Measurements from ENCODE around the gene PHC2. TPM values are rescaled to one million over a fixed set of nuclear protein-coding genes. Genes with fewer than 3 reads are reported as not detected.
A peak's percentile ranks its signal among the peaks of the same experiment; 100 is the strongest.

PHC2 gene
- total RNA-seq, 1 donor from 2014 or later: 121 TPM

DNA sequence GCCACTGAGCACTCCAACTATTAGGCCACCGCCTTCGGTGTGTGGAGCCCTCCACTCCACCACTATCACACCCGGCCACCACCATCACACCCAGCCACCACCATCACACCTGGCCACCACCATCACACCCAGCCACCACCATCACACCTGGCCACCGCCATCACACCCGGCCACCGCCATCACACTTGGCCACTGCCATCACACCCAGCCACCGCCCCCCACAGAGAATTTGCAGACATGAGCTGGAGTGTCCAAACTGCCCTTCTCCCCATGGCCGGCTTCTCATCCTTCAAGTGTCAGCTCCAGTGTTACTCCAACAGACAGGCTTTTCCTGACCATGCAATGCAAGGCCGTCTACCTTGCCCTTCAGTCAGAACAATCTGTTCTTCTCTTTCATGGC lies 59.6 kb downstream of the PHC2 start:
- no peak for DNase-seq (ENCODE audit: low spot score)

DNA sequence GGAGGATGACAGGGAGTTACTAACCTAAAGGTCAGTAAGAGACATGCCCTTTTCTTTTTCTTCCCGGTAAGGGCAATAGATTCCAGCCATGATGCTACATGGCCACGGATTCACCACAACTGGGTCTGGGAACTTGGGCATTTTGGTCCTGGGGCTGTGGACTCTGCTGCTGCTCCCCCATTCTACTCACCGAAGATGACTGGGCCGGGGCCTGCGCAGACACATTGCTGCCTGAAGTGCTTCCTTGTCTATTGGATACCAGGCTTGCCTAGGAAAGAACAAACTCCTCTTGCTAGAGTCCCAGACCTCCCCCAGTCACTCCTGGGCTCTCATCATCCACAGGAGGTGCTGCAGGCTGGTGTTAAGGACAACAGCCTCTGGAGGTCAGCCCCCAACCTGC lies 60.1 kb downstream of the PHC2 start:
- no peak for DNase-seq (ENCODE audit: low spot score)

DNA sequence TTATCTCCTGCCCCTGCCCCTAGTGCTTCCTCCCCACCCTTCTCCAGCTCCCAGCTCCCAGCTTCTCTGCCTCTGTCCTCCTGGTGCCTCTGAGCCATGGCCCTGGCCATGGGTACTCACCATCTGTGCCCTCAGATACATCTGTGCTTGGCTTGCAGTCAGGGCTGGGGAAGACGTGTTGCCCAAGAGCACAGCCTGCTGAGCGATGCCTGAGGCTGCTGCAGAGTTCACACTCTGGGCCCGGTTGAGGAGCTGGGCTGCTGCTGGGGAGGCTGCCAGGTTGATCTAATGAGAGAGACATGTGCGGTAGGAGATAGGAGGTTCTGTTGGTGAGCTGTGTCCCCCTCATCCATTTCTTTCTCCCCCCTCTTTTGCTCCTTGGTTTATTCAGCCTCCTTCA lies 60.6 kb downstream of the PHC2 start:
- DNase-seq (ENCODE audit: low spot score): no peak

DNA sequence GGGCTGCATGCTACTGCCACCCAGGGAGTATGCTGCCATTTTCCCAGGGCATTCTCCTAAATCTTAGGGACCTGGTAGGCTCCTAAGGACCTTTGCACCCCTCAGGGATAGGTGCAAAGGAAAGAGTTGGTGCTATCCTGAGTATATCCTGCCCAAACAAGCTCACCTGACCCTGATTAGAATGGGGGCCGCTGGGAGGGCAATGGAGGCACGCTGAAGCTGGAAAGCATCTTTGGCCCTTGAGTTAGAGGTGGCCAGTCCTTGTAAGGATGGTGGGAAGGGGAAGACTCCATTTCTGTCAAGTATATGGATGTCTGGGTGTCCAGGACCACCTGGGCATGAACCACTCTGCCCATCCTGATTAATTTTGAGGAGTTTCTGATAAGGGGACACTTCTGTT lies 61.1 kb downstream of the PHC2 start:
- DNase-seq (ENCODE audit: low spot score): no peak

DNA sequence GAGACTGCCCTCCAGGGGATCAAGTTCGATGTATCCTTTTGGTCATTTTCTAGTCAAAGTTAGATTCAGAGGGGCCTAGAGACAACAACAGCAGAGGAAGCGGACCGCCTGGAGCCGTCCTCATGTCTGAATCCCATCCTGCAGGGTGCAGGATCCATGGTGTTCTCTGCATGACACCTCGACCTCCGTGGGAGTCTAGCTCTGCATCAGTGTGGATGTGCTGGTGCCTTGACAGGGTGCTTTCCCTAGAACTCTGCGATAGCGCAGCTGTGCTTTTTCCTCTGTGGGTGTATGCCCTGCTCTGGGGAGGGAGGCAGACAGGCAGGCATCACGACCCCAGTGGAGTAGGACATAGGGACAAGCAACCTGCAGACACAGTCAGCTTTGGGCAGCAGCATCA lies 61.8 kb downstream of the PHC2 start:
- DNase-seq (ENCODE audit: low spot score): no peak

DNA sequence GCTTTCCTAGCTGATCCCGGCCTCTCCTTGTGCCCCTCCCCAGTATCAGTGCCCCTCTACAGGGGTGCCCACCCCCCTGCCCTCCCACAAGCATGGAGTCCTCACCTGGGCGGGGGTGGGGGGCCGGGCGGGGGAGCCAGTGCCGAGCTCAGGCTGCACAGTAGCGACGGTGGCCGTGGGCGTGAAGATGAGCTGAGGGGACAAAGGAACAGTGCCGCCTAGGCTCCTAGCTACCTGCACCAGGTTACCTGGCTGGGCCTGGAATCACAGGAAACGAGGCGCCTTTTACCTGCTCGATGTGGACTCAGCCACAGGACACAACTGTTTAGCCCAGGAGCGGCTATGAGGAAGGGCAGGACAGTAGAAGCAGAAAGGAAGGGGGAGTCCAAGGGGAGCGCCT lies 62.5 kb downstream of the PHC2 start:
- no peak for DNase-seq (ENCODE audit: low spot score)

DNA sequence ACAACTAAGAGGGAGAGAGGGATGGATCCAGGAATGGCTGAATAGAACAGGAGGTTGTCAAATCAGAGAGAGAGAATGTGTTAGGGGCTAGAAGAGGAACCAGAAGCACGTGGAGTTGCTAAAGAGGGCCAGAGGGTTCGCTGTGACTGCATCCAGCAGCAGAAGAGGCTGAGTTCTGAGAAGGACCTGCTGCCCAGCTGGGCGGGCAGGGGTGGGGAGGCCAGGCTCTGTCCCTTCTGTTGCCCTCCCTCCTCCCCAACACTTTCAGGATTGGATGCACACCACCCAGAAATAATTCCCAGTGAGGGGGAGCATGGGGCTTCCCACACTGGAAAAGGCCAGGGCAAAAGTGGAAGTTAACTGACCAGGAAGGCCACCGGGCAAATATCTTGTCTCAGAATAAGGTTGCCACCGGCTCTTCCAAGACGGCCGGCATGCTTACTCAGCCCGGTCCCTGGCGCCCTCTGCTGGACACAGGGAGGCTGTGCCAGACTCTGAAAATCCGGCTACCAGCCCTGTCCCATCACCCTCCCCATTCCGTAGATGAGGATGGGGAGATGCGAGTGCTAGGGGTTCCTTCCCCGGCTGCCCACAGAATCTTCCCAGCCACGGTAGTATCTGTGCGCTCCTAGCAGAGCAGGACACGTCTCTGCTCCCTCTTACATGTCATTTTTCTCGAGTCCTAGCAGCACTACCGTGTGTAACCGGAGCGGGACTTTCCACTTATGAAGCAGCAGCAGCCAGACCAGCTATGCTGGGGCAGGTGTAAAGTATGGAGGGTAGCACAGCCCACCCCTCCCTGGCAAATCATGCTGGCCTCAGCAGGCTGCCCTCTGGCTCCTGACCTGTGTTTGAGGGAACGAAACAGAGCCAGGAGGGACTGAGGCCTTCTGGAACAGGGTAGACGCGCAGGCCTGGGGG lies 63.1 kb downstream of the PHC2 start:
- DNase-seq (ENCODE audit: low spot score): peak; percentile 86

DNA sequence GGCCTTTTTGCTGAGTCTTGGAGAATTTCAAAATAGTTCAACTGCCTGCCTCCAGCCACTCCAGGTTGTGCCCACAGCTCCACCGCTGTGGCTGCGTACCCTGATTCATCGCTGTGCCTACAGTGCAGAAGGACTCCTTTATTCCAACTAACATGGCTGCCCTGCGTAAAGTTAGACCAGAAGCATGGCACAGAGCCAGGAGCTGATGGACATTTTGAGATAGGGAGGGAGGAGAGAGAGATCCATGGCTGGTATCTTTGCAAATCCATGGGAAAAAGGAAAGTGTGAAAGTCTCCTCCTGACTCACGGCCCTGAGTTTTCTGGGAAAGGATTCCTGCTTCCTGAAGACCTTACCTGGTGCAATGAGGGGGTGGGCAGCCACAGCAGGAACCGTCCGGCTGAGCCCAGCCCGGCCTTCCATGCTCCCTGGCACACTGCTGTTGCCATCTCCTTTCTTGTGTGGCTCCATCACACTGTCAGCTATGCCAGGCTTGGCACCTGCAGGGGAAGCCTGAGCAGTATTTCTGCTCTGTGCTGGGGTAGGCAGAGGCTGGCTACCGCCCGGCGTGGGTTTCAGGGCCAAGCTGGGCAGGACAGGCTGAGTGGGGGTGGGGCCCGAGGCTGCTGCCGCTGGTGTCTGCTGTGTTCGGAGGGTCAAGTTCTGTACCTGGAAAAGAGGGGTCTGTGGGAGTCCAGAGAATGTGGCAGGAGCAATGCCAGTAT lies 64.0 kb downstream of the PHC2 start:
- no peak for DNase-seq (ENCODE audit: low spot score)

DNA sequence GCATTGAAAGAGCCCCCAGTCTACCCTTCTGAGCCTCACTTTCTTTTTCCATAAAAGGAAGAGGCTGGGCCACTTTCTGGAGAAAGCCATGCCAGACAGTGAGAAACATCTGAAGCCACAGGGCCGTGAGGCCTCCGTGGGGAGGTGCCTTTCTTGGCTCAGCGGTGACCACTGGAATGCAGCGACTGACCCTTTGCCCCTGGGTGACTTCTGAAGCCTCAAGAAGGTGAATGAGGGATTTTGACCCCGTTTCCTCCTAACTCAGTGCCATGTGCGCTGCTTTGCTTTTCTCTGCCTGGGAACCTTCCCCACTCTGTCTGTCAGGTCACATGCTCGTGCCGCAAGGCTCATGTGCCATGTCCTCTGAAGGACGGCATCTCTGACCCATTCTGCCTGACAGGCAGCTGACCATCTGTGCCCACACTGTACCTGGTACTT lies 65.3 kb downstream of the PHC2 start:
- DNase-seq (ENCODE audit: low spot score): no peak

DNA sequence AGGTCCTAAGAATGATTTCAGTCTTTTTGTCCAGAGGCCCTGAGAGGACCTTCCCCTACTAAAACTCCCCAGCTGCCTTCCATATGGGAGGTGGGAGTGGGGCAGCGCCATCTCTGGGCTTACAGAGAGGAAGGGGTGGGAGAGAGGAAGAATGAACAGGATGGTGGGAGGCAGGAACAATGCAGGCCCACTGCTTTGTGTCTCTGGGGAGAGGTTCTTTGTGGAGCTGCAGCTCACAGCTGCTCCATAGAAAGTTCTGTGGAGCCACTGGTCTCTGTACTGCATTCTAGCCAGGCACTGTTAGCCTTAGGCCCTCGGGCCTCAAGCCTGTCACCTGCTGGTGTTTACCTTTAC lies 66.4 kb downstream of the PHC2 start:
- DNase-seq (ENCODE audit: low spot score): no peak

DNA sequence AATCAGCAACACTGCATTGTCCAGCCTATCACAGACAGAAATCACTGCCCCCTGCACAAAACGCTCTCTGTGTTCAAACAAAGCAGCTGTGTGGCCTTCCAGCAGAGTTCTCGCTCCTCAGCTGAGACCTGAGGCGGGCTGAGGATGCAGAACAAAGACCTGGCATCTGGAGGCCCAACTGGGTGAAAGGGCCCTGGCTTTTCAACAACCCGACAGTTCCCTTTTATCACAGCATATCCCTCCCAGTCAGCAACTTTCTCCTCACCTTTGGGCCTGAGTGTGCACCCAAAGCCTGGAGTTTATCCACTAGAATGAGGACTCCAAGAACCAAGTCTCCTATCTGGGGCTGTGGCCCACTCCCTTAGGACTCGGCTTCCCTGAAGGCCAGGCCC lies 67.4 kb downstream of the PHC2 start:
- no peak for DNase-seq (ENCODE audit: low spot score)

DNA sequence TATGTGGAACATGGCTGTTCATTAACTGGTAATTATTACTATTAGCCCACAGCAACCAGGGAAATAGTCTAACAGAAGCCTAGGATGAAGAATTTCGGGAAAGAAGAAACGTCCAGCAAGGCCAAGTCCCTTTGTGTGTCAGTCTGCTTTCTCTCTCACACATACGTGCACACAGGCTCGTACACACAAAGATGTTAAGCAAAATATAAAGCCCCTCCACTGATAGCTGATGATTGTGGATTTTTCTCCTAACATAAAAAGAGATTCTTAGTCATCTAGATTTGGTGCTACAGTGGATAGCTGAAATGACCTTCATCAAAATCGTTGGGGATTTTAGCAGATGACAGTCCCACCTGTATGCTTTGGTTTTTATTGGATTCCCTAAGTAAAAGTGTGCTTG lies 67.9 kb downstream of the PHC2 start:
- DNase-seq (ENCODE audit: low spot score): no peak

DNA sequence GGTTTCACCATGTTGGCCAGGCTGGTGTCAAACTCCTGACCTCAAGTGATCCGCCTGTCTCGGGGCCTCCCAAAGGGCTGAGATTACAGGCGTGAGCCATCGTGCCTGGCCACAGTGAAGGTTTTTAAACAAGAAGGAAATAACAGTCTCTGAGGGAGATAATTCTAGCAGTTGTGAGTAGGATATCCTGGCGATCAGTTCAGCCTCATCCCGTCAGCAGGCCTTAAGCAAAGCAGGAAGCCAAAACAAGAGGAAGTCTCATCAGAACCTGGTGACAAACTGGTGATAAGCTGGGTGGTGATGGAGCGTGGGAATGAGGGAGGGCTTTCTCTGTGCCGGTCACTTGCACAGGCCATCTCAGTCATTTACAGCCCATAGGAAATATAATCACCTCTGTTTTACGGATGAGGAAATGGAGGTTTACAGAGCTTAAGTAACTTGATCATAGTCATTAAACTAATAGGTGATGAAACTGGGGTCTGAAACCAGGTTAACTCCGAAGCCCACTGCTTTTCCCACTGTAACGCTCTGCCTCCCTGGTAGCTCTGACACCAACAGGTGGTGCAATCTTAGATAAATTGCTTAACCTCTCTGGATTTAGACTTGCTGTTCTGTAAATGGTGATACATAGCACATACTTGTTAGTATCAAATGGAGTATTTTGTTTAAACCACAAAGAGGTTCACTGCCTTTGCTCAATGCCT lies 69.2 kb downstream of the PHC2 start:
- no peak for DNase-seq (ENCODE audit: low spot score)

DNA sequence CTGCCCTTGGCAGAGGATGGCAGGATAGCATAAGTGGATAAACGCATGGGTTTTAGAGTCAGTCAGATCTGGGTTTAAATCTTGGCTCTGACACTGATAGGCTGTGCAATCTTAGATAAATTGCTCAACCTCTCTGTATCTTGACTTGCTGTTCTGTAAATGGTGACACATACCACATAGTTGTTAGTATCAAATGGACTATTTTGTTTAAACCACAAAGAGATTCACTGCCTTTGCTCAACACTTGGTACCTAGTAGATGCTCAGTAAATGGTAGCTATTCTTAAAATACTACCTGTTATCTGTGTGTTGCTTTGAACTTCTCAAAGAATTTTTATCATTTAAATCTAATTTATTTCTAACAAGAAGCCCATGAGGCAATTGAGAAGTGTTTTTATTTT lies 70.5 kb downstream of the PHC2 start:
- no peak for DNase-seq (ENCODE audit: low spot score)

DNA sequence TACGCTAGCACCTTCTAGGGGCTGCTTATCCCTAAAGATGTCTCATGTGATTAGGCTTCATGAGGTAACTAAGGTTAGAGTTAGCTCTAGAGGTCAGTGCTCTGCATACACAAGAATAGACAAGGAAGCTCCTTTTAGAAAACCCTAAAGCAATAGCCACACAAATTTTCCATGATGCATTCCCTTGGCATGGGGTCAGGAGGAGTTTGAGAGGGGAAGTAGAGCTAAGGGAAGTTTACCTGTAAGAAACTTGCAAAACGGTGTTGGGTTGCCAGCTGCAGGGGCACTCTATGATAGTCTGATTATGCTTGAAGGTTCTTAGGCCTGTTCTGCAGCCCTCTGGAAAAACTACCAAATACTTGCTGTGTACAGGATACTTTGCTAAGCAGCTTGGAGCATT lies 71.0 kb downstream of the PHC2 start:
- no peak for DNase-seq (ENCODE audit: low spot score)

DNA sequence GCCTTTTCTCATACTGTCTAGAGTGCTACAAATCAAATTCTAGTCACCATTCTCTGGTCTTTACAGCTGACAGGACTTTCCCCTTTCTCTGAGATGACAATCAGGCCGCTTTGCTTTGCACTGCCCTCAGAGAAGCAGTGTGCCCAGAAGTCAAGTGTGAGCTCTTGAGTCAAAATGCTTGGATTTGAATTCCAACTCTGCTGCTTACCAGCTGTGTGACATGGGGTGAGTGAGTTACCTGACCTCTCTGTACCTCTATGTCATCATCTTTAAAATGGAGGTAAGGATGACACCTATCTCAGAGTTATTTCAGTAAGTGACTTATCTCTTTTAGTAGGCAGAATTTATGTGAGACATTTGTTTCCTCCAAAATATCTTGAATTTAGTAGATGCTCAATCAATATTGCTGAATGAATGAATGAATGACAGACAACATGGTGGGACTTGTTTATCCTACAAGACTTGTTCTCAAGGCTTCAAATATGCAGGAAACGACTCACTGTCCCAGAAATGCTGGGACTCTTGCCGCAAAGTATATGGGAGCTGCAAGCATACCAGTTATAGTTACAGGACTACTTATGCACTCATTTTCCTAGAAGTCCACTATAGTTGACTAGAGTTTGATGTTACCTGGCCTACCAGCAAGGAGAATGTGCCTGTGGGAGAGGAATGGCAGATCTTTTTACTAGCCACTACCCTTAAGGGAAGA lies 71.9 kb downstream of the PHC2 start:
- DNase-seq (ENCODE audit: low spot score): no peak

DNA sequence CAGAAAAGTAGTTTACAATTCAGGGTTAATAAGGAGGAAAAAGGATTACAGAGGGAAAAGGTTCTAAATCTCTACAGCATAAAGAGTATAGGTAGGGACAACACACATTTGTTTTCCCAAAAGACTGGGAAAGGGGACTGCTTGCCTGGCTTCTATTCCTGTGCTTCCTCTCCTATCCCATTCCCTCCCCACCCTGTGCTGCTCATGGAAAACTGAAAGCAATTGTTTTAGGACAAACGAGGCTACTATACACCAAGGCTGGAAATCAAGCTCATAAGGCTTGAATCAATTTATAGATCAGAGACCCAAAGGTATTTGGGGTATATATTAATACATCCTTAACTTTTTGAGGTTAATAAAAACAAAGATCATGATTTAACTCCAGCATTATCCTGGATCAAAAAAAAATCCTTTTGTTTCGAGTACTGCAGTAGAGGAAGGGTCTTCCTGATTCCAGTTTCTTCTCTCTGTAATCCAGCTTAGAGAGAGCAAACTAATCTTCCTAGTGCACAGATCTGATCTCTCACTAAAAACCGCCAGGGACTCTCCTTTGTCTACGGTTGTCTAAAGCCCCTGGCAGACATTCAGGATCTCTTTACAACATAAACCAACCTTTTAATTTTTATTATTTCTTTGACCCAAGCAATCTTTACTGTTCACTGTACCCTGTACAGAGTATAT lies 72.6 kb downstream of the PHC2 start:
- no peak for DNase-seq (ENCODE audit: low spot score)

DNA sequence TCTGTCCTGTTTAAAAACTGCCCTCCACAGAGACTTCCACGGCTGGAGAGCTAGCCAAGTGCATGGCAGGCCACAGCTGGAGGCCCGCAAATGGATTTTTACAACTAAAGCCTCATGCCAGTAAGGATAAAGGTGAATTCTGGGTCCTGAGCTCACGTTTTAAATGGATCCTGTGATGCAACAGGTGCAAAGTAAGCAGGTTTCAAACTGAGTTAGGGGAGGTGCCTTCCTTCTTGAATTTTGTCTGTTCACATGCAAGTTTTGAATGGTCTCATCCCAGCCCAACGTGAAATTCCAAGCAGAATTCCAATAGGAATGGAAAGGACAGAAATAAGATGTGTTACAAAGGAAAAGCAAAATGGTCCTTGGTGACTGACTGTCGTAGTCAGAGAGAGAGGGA lies 73.8 kb downstream of the PHC2 start:
- DNase-seq (ENCODE audit: low spot score): no peak

DNA sequence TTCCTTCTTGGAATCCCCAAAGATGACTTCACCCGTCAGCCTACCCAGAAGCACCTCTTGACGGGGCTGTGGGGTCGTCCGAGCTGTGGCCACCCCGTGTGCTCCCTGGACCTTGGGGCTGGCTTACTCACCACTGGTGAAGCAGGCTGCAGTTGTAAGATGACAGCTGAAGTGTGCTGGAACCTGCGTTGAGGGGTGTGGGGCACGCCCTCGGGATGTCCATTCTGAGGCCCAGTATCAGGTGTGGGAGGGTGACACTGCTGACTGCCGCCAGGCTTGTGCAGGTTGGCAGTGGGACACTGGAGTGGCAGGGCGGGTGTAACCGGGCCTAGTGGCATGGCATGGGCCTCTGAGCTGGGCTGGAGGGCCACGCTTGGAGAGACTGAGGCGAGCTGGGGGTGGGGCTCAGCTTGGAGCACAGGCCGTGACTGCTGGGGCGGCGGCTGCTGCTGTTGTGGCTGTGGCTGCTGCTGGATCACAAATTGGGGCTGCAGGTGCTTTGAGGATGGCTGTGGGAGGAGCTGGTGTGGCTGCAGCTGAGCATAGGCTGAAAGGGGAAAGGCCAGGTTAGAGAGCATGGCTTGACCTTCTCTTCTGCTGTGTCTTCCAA lies 76.1 kb downstream of the PHC2 start:
- DNase-seq (ENCODE audit: low spot score): no peak

DNA sequence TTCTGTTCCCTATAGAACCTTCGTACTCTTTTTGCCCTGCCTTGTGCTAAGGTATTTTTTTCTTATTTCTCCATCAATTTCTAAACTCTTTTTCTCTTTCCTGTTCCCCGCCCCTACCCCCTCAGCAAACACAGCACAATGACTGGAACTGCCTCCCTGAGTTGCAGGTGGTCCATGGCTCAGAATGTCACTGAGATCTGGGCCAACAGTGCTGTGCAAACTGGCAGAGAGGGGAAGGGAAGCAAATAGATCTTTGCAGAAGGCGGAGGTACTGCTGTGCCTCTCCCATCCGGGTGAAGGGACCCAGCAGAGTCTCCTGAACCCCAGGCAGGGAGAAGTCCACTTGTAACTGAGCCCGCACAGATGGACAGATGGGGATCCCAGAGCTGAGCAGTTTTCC lies 77.4 kb downstream of the PHC2 start:
- DNase-seq (ENCODE audit: low spot score): no peak

DNA sequence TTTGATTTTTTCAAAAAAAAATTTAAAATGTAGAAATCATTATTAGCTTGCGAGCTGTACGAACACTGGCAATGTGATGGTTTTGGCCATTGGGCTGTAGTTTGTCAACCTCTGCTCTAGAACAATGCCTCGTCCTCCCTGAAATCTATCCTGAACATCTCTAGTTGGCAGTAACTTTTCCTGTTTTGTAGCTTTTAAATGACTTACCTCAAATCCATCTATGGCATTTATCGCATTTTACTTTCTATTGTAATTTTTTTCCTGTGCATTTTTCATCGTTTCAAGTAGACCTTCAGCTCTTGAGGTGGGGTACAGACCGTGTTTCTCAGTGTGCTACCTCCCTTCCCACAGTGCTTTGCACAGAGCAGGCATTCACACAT lies 79.6 kb downstream of the PHC2 start:
- no peak for DNase-seq (ENCODE audit: low spot score)

Data from mucosa of gallbladder (tissue), 1 donor.